Mucosa of gallbladder (tissue), 1 donor: ENCODE results near the gene NCOA6. TPM values are rescaled to one million over a fixed set of nuclear protein-coding genes. Genes with fewer than 3 reads are reported as not detected.
"Not testable (repeated sequence)": the region's sequence is repeated elsewhere in the genome, so short reads cannot be mapped to it uniquely, and the experiment has no call there.

ENCODE experiments used
- DNase-seq: peaks from one replicate; pipeline ENCODE4 v3.0.0-alpha.2; 2020; ENCODE audit warnings: low spot score
- total RNA-seq: library from RNA; stranded (reverse); gene quantifications from one replicate; pipeline ENCODE4 v1.2.1, GENCODE V29; 2021
- donor health status: DM: no; HTN: no; CAD: no.

Gene NCOA6
- total RNA-seq, 1 donor from 2014 or later: 33.5 TPM

DNA sequence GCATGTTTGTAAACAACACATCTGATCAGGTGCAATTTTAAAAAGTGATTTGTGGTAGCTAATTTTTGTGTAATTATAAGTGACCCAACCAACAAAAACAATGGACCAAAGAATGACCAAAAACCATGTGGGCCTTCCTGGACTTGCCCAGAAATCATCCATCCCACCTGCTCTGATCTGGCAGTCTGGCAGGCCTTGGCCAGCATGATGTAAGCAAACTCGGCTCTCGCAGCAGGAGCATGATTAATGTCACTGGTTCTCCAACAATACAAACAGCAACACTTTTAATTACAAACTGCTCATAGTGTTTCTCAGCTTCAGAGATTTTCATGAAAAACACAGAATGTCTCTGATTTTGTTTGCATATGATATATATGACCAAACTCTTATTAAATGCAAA is 105.2 kb downstream of the NCOA6 start:
- DNase-seq: no peak

DNA sequence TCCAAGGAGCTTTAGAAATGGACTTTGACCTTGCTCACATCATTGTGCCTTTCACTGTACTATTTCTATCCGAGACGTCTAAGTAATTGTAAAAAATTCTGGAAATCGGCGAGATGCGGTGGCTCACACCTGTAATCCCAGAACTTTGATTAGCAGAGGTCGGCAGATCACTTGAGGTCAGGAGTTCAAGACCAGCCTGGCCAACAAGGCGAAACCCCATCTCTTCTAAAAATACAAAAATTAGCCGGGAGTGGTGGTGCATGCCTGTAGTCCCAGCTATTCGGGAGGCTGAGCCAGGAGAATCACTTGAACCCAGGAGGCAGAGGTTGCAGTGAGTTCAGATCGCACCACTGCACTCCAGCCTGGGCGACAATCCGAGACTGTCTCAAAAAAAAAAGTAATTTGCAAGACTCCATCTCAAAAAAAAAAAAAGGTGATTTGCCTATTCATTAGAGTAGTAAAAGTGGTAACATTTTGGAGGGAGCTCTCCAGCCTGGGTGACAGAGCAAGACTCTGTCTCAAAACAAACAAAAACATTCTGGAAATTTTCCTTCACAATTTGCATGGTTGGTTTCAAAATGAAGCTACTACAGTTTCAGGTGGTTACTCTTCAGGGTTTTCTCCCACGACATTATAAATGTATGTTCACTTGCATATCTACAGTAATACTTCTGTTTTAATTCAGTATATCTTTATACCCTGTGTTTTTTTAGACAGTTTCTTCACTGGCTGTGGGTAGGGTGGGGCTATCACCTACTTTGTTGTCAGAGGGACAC is 106.0 kb downstream of the NCOA6 start:
- DNase-seq: not testable (repeated sequence)

DNA sequence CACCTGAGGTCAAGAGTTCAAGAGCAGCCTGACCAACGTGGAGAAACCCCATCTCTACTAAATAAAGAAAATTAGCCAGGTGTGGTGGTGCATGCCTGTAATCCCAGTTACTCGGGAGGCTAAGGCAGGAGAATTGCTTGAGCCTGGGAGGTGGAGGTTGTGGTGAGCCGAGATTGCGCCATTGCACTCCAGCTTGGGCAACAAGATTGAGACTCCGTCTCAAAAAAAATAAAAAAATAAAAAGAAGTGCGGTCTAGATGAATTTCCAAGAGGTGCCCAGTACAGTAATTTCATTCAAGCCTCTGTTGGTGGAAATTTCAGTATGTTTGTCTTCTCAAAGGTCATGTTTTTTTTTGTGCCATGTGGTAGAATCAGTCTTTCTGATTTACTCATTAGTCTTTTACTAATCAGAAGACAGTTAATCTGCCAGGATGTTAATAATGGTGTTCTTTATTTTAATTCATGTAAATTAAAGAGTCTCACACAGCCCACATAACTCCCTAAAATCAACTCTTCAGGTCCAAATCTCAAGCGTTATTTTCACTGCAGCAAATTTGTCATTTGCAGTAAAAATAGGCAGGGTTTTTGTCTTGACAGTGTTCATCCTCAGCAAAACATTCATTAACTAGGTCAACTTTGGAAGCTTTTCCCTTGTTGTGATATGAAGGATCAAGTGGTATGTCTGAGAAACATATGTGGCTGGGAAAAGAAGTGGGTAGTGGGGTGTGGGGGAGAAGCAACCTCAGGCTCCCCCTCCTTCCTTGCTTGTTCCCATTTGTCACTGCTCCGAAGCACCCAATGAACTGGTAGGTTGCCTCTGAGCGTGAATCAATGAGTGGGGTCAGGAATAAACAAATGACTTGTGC is 108.0 kb downstream of the NCOA6 start:
- no peak for DNase-seq

DNA sequence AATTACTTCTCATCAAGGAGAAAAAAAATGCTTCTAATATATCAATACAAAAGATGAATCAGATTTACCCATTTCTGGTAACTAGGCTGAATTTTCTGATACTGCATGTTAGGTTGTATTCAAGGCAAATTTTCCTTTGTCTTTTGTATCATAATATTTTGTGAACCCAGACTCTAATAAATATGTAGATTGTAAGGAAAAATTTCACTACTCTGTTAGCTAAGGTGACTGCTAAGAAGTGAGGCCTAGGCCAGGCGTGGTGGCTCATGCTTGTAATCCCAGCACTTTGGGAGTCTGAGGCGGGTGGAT is 108.6 kb downstream of the NCOA6 start:
- no peak for DNase-seq

DNA sequence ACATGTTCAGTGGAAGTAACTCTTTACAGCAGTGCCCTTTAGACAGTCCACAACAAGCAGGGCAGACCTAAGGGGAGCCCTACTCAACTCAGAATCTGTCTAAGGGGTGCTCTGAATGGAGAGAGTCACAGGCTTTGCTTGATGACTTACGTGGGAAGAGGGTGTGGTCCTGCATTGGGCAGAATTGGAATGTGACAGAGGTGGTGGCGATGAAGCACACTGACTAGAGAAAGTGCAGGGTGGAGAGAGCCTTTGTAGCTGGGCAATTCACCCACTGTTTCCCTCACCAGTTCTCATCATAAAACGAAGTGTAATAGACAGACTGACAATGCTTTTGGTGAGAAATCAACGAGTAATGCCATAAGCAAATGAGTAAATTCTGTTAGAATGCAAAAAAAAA is 110.1 kb downstream of the NCOA6 start:
- DNase-seq: no peak

DNA sequence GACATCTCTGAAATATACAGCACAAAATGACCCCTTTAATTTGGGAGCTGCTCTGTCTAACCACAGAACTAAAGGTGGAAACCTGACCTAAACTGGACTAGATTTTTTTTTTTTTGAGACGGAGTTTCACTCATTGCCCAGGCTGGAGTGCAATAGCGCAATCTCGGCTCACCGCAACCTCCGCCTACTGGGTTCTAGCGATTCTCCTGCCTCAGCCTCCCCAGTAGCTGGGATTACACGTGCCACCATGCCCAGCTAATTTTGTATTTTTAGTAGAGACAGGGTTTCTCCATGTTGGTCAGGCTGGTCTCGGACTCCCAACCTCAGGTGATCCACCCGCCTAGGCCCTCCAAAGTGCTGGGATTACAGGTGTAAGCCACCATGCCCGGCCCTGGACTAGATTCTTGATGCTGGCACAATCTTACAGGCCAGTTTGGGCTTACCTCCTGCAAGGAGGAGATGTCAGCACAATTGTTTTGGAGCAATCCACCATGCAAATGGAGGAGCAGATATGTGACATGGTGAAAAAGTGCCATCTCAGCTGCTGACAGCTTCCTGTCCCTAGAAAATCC is 111.4 kb downstream of the NCOA6 start:
- DNase-seq: not testable (repeated sequence)

DNA sequence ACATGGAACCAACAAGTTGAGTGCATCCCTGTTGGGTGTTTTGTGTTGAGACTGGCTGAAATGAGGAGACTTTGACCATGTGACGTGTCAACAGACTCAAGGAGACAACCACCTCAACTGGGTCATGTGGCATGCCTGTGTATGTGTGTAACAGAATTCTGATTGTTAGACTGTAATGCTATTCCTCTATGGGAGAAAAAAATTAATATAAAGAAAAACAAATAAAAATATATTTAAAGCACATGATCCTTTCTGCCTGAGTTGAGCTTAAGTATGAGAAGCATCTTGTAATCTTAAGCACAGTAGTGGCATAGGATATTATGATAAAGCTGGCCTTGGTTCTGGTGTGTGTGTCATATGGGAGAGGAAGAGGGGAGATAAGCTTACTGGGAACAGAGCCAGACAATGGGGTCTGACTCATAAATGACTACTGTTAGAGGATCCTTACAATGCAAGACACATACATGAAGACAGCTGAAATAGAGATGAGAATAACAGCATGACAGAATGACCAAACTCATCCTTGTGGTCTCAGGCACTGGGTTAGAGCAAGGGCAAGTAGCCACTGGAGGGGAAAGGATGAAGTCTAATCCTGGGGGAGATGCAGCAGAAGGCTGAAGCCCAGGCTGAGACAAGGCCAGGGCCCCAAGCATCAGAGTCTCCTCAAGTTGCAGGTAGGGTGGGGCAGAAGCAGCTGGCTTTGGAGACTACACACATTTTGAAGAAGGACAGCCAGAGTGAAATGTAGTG is 112.1 kb downstream of the NCOA6 start:
- peak; percentile 36 for DNase-seq

DNA sequence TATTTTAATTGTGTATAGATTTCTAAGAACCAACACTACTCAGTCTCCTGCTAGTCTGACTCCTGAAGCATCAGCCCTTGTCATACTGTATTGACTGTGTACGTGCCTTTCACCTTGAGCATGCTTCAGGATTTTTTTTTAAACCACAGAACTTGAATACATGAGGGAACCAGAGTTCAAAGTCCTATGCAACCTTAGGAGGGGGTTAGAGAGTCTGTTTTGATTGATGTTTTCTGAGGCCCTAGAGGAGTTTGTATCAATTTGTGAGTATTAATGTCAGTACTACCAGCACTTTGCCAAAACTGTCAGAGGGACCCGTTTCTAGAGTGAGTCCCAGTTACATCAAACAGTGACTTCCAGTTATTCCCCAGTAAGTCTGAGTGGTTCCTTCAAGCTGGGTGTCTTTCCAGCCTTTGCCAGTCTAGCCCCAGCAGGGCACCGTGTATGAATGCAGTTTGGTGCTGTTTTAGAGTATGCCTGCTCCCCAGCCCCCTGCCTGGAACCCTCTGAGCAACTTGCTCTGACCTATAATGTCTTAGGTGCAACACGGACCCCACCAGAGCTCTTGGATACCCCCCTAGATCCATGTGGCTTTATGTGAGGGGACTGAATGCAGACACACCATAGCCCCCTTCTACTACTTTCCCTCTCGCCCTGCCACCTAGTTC is 112.8 kb downstream of the NCOA6 start:
- no peak for DNase-seq

DNA sequence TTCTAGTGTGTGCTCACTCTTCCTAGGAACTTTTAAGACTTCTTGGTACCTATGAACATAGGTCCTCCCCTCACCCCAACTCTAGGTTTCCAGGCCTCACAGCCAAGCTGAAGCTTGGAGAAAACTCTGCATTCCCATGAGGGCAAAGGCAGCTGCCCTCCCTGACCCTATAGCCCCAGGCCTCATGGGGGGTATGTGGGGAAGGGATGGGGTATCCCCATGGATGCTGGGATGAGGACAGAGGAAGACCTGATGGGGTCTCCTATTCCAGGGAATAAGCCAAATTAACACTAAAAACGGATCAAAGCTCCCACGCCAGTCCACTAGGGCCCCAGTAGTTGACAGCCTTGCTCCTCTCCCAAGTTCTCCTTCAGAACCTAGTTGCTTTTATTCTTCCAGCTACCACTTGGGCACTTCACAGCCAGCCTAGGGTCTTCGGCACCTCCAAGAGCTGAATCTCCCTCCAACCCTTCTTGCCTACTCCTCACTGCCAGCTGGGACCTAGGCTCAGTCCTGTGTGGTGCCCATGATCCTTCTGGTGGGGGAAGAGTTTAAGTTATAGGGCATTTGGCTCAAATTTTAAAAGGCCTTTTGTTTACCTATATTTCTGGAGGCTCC is 113.5 kb downstream of the NCOA6 start:
- DNase-seq: no peak

DNA sequence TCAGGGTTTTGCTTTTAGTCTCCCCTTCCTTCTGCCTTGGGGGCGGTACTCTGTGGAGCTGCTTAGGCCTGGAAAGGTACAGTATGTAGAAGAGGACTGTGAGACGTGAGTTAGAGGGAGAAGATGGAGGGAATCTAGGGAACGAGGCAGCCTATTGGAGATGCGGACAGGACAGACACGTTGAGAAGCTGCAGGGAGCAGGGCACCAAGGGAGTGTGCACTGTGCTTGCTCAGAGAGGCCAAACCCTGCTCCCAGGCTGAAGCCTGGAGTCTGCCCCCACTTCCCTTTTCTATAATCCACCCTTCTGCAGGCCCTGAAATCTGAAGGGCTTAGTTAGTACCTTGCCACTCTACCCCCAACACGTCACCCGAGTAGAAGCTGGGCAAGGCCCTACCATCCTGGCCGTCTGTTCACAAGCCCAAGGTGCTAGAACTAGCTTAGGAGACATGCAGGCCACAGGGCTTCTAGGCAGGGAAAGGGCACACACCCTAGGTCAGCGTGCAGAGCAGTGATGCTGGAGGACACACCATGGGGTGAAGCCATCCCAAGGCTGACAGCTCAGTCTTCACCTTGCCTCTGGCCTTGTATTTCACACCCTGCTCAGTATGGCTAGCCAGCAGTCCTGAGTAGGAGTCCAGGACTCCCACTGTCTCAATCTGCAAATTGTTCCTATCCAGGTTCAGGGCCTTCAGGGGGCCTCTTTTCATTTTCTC is 114.4 kb downstream of the NCOA6 start:
- DNase-seq: no peak

DNA sequence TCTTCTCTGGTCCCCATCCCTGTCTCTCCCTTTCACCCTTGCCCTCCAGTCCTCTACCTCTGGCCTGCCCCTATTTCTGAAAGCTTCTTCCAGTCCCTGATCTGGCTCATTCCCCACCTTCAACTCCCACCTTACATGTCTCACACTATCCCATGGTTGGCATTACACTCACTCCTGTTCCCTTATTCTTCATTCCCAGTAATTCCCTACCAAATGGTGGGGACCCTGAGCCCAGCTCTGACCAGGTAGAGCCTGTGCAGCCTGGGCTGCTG is 114.9 kb downstream of the NCOA6 start:
- DNase-seq: no peak

DNA sequence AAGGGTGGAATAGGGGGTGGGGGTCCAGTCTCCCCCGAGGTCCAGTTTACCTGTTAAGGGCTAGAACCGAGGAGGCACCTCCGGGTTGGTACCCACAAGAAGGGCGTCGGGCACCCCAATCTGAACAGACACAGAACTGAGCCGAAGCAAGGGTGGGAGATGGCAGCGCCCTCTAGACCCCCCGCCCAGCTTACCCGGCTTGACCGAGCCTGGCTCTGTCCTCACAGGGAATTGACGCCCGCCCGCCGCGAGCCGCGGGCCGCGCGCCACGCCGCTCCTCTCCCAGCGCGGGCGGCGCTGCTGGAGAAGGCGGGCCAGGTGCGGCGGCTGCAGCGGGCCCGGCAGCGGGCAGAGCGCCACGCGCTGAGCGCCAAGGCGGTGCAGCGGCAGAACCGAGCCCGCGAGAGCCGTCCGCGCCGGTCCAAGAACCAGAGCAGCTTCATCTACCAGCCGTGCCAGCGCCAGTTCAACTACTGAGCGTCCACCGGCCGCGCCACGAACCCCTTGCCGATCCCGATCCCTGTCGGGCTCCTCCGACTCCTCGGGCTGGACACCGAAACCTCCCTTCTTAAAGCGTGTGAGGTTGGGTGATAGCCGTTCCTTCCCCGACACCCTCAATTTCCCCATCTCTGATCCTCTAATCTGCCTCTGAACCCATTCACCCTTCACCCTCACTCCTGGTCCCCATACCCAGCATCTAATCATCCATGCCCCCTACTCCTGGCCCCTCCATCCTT is 115.5 kb downstream of the NCOA6 start:
- DNase-seq: peak; percentile 72

DNA sequence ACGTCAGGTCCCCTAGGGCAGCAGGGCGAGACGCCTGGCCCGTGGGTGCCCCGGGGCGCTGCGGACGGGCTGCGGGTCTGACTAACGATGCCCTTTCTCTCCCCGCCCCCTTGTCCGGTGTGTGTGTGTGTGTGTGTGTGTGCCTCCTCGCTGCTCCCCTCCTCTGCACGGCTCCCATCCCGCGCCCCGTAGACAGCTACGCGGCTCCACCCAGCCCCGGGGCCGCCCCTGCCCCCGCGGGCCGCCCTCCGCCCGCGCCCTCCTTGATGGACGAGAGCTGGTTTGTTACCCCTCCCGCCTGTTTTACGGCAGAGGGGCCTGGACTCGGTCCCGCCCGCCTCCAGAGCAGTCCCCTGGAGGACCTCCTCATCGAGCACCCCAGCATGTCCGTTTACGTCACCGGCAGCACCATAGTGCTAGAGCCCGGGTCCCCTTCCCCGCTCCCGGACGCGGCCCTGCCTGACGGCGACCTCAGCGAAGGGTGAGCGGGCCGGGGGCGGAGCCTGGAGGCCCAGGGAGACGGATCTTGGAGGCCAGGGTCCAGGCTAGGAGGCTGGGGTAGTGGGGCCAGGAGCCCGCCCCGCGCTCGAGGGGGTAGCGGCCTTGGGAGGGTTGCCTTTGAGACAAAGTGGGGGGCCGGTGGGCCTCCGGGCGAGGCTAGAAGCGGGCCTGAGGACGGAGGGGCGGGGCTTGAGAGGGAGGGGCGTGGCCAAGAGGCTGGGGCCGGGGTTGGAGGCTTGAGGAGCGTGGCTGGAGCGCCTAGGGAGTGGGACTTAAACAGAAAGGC is 116.2 kb downstream of the NCOA6 start:
- peak; percentile 80 for DNase-seq

DNA sequence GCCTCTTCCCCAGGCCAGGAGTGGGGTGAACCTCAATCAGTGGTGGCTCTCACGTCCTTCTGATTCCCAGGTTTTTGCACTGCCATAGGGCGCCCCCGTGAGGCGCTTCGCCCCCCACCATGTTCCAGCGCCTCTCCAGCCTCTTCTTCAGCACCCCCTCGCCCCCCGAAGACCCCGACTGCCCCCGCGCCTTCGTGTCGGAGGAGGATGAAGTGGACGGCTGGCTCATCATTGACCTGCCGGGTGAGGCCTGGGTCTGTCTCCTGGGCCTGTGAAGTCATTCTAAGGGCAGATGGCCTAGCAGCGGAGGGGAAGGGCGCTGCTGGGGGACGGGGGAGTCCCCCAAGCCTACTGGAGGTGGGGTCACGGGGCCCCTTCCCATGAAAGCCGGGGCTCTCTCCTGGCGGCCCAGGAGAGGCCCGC is 116.8 kb downstream of the NCOA6 start:
- DNase-seq: peak; percentile 34

DNA sequence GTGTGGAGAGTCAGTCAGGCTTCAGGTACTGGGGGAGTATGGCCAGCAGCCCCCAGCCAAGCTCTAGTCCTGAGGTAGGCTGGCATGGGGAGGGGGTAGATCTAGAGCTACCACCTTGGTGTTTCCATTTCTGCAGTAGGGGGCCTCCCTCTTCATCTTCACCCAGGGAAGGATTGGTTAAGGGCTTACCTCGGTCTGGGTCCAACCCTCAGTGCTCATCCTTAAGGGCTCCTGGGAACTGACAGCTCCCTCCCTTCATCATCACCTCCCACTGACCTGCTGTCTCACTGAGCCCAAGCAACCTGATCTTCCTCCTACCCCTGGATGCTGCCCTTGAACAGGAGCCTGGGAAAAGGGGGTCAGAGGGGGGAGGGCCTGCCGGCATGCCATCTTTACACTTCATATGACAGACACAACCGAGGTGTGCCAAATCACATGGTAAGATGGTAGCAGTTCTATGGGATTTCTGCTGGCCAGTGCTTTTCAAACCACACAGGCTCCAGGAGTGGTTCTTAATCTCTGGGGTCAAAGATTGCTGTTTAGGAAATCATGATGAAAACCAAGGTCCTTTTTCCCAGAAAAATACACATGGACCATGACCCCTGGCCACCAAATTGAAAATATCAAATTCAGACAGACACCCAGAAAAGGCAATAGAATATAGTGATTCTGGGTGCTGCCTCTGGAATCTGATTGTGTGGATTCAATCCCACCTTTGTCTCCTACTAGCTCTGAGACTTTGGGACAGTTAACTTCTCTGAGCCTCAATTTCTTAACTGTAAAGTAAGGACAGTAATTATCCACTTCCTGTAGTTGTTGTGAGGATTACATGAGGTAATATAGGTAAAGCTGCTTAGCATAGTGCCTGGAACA is 118.3 kb downstream of the NCOA6 start:
- DNase-seq: no peak

DNA sequence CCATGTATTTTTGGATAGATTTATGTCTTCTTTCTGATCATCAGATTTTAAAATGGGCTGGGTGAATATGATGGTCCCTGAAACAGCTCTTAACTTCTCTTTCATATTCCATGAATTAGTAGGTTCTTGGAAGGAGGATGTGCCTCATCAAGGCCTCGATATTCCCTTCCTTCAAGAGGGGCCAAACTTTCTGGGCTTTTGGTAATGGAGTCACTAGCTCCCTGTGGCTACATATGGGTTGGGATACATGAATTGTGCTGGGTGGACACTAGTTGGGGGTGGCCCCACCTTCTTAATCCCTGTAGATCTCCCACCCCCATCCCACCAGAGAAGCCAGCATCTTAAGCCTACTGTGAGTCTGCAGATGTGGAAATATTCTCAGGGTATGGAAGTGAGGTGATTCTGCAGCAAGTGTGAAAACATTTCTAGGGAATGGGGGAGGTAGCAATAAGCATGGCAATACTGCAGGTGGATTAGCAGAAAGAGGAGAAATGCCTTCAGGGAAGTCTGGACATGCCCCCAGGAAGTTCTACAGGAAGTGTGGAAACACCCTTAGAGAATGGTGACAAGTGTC is 119.1 kb downstream of the NCOA6 start:
- DNase-seq: no peak

DNA sequence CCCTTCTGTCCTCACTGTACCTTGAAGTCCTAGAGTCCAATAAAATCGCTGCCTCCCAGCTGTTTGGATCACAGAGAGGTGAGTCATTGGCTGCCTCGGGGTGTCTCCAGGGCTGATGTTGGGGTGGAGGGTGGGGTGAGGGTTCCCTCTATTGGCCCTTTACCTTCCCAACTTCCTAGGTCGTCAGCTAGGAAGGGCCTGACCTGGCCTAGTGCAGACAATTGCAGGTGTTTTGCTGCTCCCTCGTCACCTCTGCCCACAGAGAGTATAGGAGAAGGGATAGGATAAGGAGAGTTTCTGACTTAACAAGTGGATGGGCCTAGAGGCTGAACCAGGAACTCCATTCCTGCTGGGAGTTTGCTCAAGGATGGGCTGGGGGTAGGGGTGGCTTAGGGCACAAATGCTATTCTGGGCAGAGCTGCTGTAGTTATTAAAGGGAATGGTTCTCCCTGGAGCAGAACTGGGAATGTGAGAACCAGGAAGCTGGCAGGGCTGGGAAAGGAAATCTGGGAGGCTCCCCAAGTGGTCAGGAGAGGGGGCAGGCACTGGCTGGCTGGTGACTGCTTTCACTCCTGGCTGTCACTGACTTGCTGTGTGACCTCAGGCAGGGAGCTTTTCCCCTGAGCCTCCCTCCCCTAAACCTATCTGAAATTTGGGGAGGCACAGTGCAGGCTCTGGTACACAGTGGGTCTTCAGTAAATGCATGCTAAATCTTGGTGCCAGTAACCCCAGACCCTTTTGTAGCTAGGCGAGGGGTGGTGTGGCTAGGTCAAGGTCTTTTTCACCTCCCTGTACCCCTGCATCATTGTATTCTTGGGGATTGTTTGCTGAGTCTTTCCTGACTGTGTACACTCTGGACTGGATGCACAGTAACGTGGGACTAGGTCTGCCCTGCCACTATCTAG is 119.8 kb downstream of the NCOA6 start:
- peak; percentile 32 for DNase-seq
